ENCODE measurements around the gene HS1BP3.

The HS1BP3 gene

GRCh38 chr2:20571231-20571630 is 79.7 kb downstream of the HS1BP3 start:
- H3K4me1 ChIP-seq (ENCODE audit: control insufficient read depth, low read length): no peaks in the 10 kb centered on the region
- H3F3A ChIP-seq (ENCODE audit: control insufficient read depth, insufficient read depth): no peaks in the 10 kb centered on the region
- H3K27me3 ChIP-seq (ENCODE audit: control insufficient read depth, low read length): peaks cover 11% of the 10 kb centered on the region; the same call in 1 of the 2 replicates
- no peak overlapping the region for H3K27ac ChIP-seq (ENCODE audit: low read depth, low read length)
- no peaks in the 10 kb centered on the region for H3K36me3 ChIP-seq (ENCODE audit: control insufficient read depth, low read length)
- no peak overlapping the region for H3K4me2 ChIP-seq (ENCODE audit: low read length)
- no peaks in the 10 kb centered on the region for H3K9me3 ChIP-seq (ENCODE audit: control insufficient read depth, insufficient read depth, low read length)
- H3K9me2 ChIP-seq (replicated peaks; ENCODE audit: control insufficient read depth, low read length): no peaks in the 10 kb centered on the region
- no peaks in the 10 kb centered on the region for H3K79me2 ChIP-seq (ENCODE audit: control insufficient read depth, low read length)
- no peak for TF ChIP-seq CTCF (IDR thresholded peaks at IDR 0.05; ENCODE audit: low read depth, low read length, poor library complexity, severe bottlenecking)
- TF ChIP-seq EZH2phosphoT487 (IDR thresholded peaks at IDR 0.05; ENCODE audit: borderline replicate concordance, low read length): no peak
- no peaks in the 10 kb centered on the region for H4K20me1 ChIP-seq (ENCODE audit: control insufficient read depth, insufficient read depth, low read depth, low read length)
- H3K4me3 ChIP-seq (ENCODE audit: low read length): no peak overlapping the region

GRCh38 chr2:20570249-20570648 is 80.6 kb downstream of the HS1BP3 start:
- Histone ChIP-seq H4K20me1 (ENCODE audit: control insufficient read depth, insufficient read depth, low read depth, low read length) (no peaks in the 10 kb centered on the region), H3K27ac (ENCODE audit: low read depth, low read length) (no peak overlapping the region), H3K79me2 (ENCODE audit: control insufficient read depth, low read length) (no peaks in the 10 kb centered on the region), H3K4me1 (ENCODE audit: control insufficient read depth, low read length) (no peaks in the 10 kb centered on the region), H3K9me3 (ENCODE audit: control insufficient read depth, insufficient read depth, low read length) (no peaks in the 10 kb centered on the region), H3K27me3 (ENCODE audit: control insufficient read depth, low read length) (peaks cover 8% of the 10 kb centered on the region; the same call in 1 of the 2 replicates), H3K9me2 (replicated peaks; ENCODE audit: control insufficient read depth, low read length) (no peaks in the 10 kb centered on the region), H3K4me3 (ENCODE audit: low read length) (no peak overlapping the region), H3F3A (ENCODE audit: control insufficient read depth, insufficient read depth) (no peaks in the 10 kb centered on the region), H3K36me3 (ENCODE audit: control insufficient read depth, low read length) (no peaks in the 10 kb centered on the region), H3K4me2 (ENCODE audit: low read length) (no peak overlapping the region)
- TF ChIP-seq EZH2phosphoT487 (IDR thresholded peaks at IDR 0.05; ENCODE audit: borderline replicate concordance, low read length): no peak
- no peak for TF ChIP-seq CTCF (IDR thresholded peaks at IDR 0.05; ENCODE audit: low read depth, low read length, poor library complexity, severe bottlenecking)

- Histone ChIP-seq H3K27ac (ENCODE audit: low read depth, low read length) (no peak overlapping the region), H3K4me1 (ENCODE audit: control insufficient read depth, low read length) (no peaks in the 10 kb centered on the region), H3K9me3 (ENCODE audit: control insufficient read depth, insufficient read depth, low read length) (no peaks in the 10 kb centered on the region), H4K20me1 (ENCODE audit: control insufficient read depth, insufficient read depth, low read depth, low read length) (no peaks in the 10 kb centered on the region), H3K36me3 (ENCODE audit: control insufficient read depth, low read length) (no peaks in the 10 kb centered on the region), H3K4me2 (ENCODE audit: low read length) (no peak overlapping the region), H3K4me3 (ENCODE audit: low read length) (no peak overlapping the region), H3K27me3 (ENCODE audit: control insufficient read depth, low read length) (peaks cover 7% of the 10 kb centered on the region; the same call in 1 of the 2 replicates), H3K79me2 (ENCODE audit: control insufficient read depth, low read length) (no peaks in the 10 kb centered on the region), H3F3A (ENCODE audit: control insufficient read depth, insufficient read depth) (no peaks in the 10 kb centered on the region), H3K9me2 (replicated peaks; ENCODE audit: control insufficient read depth, low read length) (no peaks in the 10 kb centered on the region)
- TF ChIP-seq EZH2phosphoT487 (IDR thresholded peaks at IDR 0.05; ENCODE audit: borderline replicate concordance, low read length): no peak
Measured at GRCh38 chr2:20569464-20570223, 81.3 kb downstream of the HS1BP3 start.

Measured in DOHH2 (cell line).